GM21423 (cell line): Measurements from ENCODE around the gene SLX4IP.

ENCODE experiments used
- ATAC-seq: cut with Tn5 transposase; IDR thresholded peaks from one replicate; pipeline ENCODE4 v1.9.1; 2021; ENCODE audit warnings: mild to moderate bottlenecking, moderate library complexity; ENCODE audit not compliant: unreplicated experiment

Gene SLX4IP

GRCh38 chr20:10625641-10626040, 190.5 kb downstream of the SLX4IP start:
- no peak for ATAC-seq

DNA sequence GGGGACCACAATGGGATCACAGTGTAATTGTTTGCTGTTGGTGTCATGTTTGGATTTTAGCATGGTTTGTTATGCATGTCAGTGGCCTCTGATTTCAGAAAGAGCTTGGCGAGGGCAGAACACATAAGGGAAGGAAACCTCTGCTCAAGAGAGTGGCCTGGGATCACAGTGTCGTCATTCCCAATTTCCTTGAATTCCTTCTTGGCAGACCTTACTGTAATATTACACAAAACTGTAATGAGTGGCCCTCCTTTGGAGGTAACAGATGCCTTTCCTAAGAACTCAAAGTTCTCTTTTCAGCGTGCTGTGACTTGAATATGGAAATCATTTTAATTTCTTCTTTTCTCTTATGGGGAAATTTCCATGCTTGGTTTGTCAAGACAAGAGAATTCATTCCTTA, 191.8 kb downstream of the SLX4IP start:
- ATAC-seq = no peak

DNA sequence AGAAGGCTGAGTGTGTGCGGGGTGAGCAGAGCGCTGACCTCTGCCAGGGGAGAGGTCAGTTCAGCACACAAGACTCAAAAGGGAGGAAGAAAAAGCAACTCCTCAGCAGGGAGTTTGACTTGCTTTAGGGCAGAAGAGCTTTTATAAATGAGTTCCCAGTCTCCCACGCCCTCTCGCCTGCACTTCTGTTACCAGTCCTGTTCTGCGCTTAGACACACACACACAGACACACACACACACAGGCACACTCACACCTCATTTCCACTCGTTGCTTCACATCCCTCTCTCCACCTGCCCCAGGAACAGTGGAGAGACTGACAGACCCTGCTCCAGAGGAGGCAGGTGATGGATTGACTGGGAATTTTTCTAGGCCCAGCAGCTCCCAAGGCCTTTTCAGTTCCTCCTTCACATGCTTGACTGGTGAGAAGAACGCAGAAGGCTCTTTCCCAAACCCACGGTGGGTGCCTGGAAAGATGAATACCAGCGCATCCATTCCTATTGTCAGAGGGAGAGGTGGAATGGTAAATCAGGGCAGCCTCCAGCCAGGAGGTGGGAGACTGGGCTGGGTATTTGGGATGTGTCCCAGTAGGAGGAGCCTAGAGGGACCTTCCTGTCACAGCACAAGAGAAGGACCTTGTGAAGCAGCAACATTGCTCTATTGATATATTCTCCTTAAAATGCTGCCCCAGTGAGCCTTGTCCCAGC, 195.0 kb downstream of the SLX4IP start:
- ATAC-seq = no peak

DNA sequence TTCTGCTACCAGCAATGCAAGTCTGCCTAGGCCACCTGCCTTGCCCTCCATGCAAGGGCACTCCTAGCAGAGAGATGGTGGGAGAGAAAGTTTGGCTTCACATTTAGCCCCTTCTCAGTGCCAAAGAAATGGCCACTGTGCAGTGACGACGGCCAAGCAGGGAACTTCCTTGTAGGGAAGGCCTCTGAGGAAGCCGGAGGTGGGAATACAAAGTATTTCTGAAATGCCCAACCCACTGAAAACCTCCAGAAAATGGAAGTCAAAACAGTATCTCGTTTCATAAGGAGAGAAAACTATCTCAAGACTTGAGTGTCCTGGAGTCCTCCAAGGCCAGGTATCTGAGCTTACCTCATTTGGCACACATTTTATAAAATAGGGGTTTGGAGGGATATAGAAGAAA, 196.0 kb downstream of the SLX4IP start:
- no peak for ATAC-seq

- no peak for ATAC-seq
These were observed 197.8 kb downstream of the SLX4IP start for GRCh38 chr20:10632721-10633509.

- ATAC-seq = no peak
These were observed 198.6 kb downstream of the SLX4IP start for GRCh38 chr20:10633718-10634117.

GRCh38 chr20:10634211-10634610, 199.1 kb downstream of the SLX4IP start:
- no peak for ATAC-seq

DNA sequence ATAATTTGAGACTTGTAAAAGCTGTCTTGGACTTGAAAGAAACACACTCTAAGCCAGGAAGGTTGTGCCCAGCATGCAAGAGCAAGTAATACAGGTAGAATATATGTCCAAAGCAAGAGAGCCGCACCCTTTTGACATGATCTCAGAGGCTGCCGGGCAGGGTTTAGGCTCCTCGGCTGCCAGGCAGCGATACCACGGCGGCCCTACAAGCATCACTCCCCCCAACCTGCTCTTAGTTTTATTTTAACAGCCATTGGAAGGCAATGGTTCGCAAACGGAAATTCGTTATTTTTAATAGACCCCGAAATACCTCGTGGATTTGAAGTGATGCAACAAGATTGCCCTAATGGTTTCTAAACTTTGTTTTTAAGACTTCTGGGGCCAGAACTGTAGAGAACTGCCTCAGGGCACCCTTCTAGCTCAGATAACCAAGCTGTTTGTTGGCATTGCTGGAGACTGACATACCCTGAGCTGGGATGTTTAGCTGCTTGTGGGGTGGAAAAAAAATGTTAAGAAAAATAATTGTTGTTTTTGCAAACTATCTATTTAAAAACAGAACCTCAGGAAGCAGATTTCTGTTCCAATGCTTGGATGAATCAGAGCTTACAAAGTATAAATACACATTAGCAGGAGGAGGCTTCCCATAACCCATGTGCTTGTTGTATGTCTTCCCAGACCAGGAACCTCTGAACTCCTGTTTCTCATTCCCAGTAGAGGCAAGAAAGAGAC, 199.7 kb downstream of the SLX4IP start:
- ATAC-seq = no peak

DNA sequence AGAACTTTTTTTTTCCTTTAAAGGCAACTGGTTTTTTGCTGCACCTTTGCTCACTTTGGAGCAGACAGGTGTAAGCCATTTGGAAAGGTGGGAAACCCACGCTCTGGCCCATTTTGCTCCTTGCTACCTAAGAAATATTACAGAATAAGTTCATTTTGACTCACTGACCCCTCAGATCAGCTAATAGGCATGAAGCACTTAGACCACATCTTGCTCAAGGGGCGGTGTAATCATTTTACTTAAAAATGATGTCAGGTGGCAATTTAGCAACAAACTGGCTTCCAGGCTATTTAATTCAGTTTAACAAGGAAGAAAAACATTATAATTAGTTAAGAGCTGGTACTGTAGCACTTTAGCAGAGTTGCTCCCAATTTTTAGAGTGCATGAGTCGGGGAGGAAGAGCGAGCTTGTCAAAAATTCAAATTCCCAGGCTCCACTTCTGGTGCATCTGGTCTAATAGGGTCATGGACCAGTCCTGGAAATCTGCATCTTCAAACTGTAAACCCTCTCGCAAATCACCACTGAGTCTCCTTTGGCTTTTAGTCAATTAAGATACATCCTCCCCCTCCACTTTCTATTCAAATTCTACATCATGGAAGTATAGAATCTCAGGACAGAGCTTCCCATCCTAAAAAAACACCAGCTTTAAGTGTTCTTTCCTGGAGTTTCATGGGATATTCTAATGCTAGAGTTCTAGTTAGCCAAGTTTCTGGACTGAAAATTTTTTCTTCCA, 200.5 kb downstream of the SLX4IP start:
- ATAC-seq = no peak

- no peak for ATAC-seq
These were observed 201.3 kb downstream of the SLX4IP start for GRCh38 chr20:10636326-10636818.

DNA sequence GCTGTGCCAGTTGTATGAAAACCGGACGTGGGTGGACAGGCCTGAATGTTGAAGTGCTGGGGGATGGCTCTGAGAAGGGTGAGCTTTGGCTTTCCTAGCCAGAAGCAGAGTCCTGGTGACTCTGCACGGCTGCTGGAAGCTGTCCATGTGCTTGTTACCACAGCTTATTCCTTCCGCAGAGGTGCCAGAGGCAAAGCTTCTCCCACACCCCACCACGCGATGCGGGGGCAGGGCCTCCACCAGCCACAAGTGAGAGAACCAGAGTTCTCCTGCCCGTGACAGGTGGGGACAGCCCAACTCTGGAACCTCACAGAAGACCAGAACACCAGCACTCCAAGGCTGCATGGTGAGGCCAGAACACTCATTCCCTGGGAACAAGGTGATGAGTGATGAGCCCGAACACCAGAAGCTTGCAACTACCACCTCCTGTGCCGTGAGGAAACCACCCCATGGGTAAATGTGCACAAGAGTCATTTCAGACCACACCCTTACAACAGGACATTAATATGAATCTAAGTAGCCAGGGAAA, 202.0 kb downstream of the SLX4IP start:
- no peak for ATAC-seq

DNA sequence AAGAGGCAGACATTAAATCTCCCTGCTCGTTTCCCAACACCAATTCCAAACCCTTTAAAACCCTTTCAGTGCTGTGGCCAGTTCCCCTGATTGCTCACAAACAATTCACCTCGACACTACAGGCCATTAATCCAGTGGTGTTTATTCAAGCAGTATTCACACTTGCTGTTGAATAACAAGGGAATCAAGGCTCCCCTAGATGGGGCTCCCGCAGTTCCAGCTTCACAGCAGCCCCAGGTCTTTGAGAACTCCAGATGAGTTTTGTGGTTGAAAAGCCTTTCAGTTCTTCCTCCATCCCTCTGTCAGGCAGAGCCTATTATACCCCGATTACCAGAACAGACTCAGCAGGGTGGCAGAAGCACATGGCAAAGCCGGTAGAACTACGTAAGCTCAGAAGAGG, 202.5 kb downstream of the SLX4IP start:
- ATAC-seq = no peak

GRCh38 chr20:10639077-10639736, 204.1 kb downstream of the SLX4IP start:
- no peak for ATAC-seq

GRCh38 chr20:10639737-10640556, 204.8 kb downstream of the SLX4IP start:
- no peak for ATAC-seq

DNA sequence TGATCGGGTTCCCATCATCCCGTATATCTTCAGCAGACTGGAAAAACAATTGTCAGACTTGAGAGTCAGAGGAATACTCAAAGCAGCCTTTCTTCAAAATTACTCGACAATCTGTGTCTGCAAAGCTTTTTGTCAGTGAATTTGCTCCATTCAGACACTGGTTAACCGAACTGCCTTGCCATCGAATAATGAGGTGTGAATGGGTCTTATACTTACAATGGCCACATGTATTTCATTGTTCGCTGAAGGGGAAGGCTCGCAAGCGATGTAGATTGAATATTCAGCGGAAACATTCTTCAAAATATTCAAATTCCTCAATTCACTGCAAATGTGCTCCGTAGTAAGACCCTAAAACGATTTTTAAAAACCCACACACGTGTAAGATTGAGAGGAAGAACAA, 205.8 kb downstream of the SLX4IP start:
- ATAC-seq = no peak

DNA sequence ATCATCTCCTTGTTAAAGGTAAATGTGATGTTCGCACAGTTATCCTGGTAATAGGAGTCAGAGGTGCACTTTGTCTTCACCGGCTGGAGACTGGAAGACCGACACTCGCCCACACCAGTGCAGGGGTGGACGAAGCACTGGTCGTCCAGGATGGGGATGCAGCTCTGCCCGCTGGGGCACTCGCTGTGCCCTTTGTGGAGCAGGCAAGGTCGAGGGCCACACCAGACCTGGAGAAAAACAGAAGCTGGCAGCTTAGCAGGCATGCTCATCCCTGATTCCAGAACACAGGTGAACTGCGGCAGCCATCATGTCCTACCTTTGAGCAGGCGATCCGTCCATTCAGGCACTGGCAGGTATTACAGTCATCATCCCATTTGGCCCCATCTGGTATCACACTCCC, 206.4 kb downstream of the SLX4IP start:
- ATAC-seq = no peak

DNA sequence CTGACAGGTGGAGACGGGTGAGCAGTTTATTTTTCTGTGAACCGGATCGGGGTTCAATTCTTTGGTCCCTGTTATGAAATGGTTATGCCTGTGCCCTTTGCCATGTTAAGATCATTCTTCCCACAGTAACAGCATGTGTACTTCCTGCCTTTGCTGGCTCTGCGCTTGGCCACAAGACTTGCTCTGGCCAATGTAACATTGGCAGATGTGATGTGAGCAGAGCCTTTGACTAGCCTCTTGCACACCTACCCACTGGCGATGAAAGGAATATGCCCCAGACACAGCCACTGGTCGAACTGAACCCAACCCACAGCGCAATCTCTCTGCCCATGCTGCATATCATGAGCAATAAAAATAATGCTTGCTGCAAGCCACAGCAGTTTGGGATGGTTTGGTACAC, 206.8 kb downstream of the SLX4IP start:
- no peak for ATAC-seq

- no peak for ATAC-seq
These were observed 207.9 kb downstream of the SLX4IP start for GRCh38 chr20:10642856-10643559.

- no peak for ATAC-seq
These were observed 208.4 kb downstream of the SLX4IP start for GRCh38 chr20:10643560-10643873.
